ENCODE data around the gene CHRNE.

The CHRNE gene

GRCh38 chr17:4946312-4946976, 43.5 kb upstream of the CHRNE start:
- peaks cover 54% of the 10 kb centered on the region for H3K4me1 ChIP-seq (ENCODE audit: control insufficient read depth, insufficient read depth, low read length)
- H3K9ac ChIP-seq (ENCODE audit: low read length in 2 of 2) = peak overlapping the region; percentile 82 to 100
- H3K36me3 ChIP-seq (ENCODE audit: control insufficient read depth in 2 of 2, insufficient read depth in 2 of 2, low read length in 2 of 2) = peaks cover 32 to 37% of the 10 kb centered on the region in 2 donors

GRCh38 chr17:4945944-4946280, 43.0 kb upstream of the CHRNE start:
- Histone ChIP-seq H3K36me3 (ENCODE audit: control insufficient read depth in 2 of 2, insufficient read depth in 2 of 2, low read length in 2 of 2) (peaks cover 32 to 37% of the 10 kb centered on the region in 2 donors), H3K9ac (ENCODE audit: low read length in 2 of 2) (peak overlapping the region; percentile 82 to 100), H3K27ac (ENCODE audit: low read length) (peak overlapping the region; percentile 97)

More at GRCh38 chr17:4946312-4946976, 43.5 kb upstream of the CHRNE start:
- Histone ChIP-seq H3K27ac (ENCODE audit: low read length) (peak overlapping the region; percentile 97), H3K4me3 (ENCODE audit: low read length in 2 of 2) (peak overlapping the region; percentile 69 to 94), H3K27me3 (ENCODE audit: control insufficient read depth in 1 of 2, insufficient read depth in 2 of 2, low read length in 2 of 2) (no peaks in the 10 kb centered on the region), H3K9me3 (ENCODE audit: control insufficient read depth in 2 of 2, low read length in 2 of 2) (no peaks in the 10 kb centered on the region)

GRCh38 chr17:4945176-4945943, 42.5 kb upstream of the CHRNE start:
- Histone ChIP-seq H3K4me1 (ENCODE audit: control insufficient read depth, insufficient read depth, low read length) (peaks cover 54% of the 10 kb centered on the region), H3K36me3 (ENCODE audit: control insufficient read depth in 2 of 2, insufficient read depth in 2 of 2, low read length in 2 of 2) (peaks cover 32 to 37% of the 10 kb centered on the region in 2 donors), H3K9me3 (ENCODE audit: control insufficient read depth in 2 of 2, low read length in 2 of 2) (no peaks in the 10 kb centered on the region), H3K4me3 (ENCODE audit: low read length in 2 of 2) (peak overlapping the region; percentile 33 to 94), H3K27ac (ENCODE audit: low read length) (peak overlapping the region; percentile 75), H3K9ac (ENCODE audit: low read length in 2 of 2) (peak overlapping the region; percentile 32 to 42), H3K27me3 (ENCODE audit: control insufficient read depth in 1 of 2, insufficient read depth in 2 of 2, low read length in 2 of 2) (no peaks in the 10 kb centered on the region)

More at GRCh38 chr17:4945944-4946280, 43.0 kb upstream of the CHRNE start:
- Histone ChIP-seq H3K9me3 (ENCODE audit: control insufficient read depth in 2 of 2, low read length in 2 of 2) (no peaks in the 10 kb centered on the region), H3K4me1 (ENCODE audit: control insufficient read depth, insufficient read depth, low read length) (peaks cover 54% of the 10 kb centered on the region), H3K4me3 (ENCODE audit: low read length in 2 of 2) (peak overlapping the region; percentile 69 to 94), H3K27me3 (ENCODE audit: control insufficient read depth in 1 of 2, insufficient read depth in 2 of 2, low read length in 2 of 2) (no peaks in the 10 kb centered on the region)

- H3K4me3 ChIP-seq (ENCODE audit: low read length in 2 of 2) = peak overlapping the region in 1 of 2 donors; percentile 94
- H3K27ac ChIP-seq (ENCODE audit: low read length) = peak overlapping the region; percentile 75
- no peaks in the 10 kb centered on the region for H3K27me3 ChIP-seq (ENCODE audit: control insufficient read depth in 1 of 2, insufficient read depth in 2 of 2, low read length in 2 of 2)
- peaks cover 32 to 37% of the 10 kb centered on the region in 2 donors for H3K36me3 ChIP-seq (ENCODE audit: control insufficient read depth in 2 of 2, insufficient read depth in 2 of 2, low read length in 2 of 2)
- peaks cover 51% of the 10 kb centered on the region for H3K4me1 ChIP-seq (ENCODE audit: control insufficient read depth, insufficient read depth, low read length)
- peak overlapping the region; percentile 32 to 42 for H3K9ac ChIP-seq (ENCODE audit: low read length in 2 of 2)
- no peaks in the 10 kb centered on the region for H3K9me3 ChIP-seq (ENCODE audit: control insufficient read depth in 2 of 2, low read length in 2 of 2)
Observed at GRCh38 chr17:4944554-4945175, 41.8 kb upstream of the CHRNE start.

GRCh38 chr17:4944163-4944553, 41.3 kb upstream of the CHRNE start:
- peaks cover 54% of the 10 kb centered on the region for H3K4me1 ChIP-seq (ENCODE audit: control insufficient read depth, insufficient read depth, low read length)
- H3K27ac ChIP-seq (ENCODE audit: low read length) = peak overlapping the region; percentile 75
- no peak overlapping the region for H3K4me3 ChIP-seq (ENCODE audit: low read length in 2 of 2)
- H3K36me3 ChIP-seq (ENCODE audit: control insufficient read depth in 2 of 2, insufficient read depth in 2 of 2, low read length in 2 of 2) = peaks cover 32 to 37% of the 10 kb centered on the region in 2 donors
- H3K9me3 ChIP-seq (ENCODE audit: control insufficient read depth in 2 of 2, low read length in 2 of 2) = no peaks in the 10 kb centered on the region
- no peaks in the 10 kb centered on the region for H3K27me3 ChIP-seq (ENCODE audit: control insufficient read depth in 1 of 2, insufficient read depth in 2 of 2, low read length in 2 of 2)
- H3K9ac ChIP-seq (ENCODE audit: low read length in 2 of 2) = peak overlapping the region in 1 of 2 donors; percentile 32

GRCh38 chr17:4942760-4943508, 40.0 kb upstream of the CHRNE start:
- Histone ChIP-seq H3K27me3 (ENCODE audit: control insufficient read depth in 1 of 2, insufficient read depth in 2 of 2, low read length in 2 of 2) (no peaks in the 10 kb centered on the region), H3K27ac (ENCODE audit: low read length) (peak overlapping the region; percentile 18), H3K9ac (ENCODE audit: low read length in 2 of 2) (peak overlapping the region in 1 of 2 donors; percentile 42), H3K4me3 (ENCODE audit: low read length in 2 of 2) (no peak overlapping the region), H3K4me1 (ENCODE audit: control insufficient read depth, insufficient read depth, low read length) (peaks cover 66% of the 10 kb centered on the region), H3K9me3 (ENCODE audit: control insufficient read depth in 2 of 2, low read length in 2 of 2) (no peaks in the 10 kb centered on the region), H3K36me3 (ENCODE audit: control insufficient read depth in 2 of 2, insufficient read depth in 2 of 2, low read length in 2 of 2) (peaks cover 34 to 44% of the 10 kb centered on the region in 2 donors)

- H3K9ac ChIP-seq (ENCODE audit: low read length in 2 of 2) = peak overlapping the region; percentile 97 to 98
- H3K9me3 ChIP-seq (ENCODE audit: control insufficient read depth in 2 of 2, low read length in 2 of 2) = no peaks in the 10 kb centered on the region
- no peaks in the 10 kb centered on the region for H3K27me3 ChIP-seq (ENCODE audit: control insufficient read depth in 1 of 2, insufficient read depth in 2 of 2, low read length in 2 of 2)
- peaks cover 62% of the 10 kb centered on the region for H3K4me1 ChIP-seq (ENCODE audit: control insufficient read depth, insufficient read depth, low read length)
- H3K27ac ChIP-seq (ENCODE audit: low read length) = peak overlapping the region; percentile 98
- H3K4me3 ChIP-seq (ENCODE audit: low read length in 2 of 2) = peak overlapping the region; percentile 82 to 94
- peaks cover 47 to 53% of the 10 kb centered on the region in 2 donors for H3K36me3 ChIP-seq (ENCODE audit: control insufficient read depth in 2 of 2, insufficient read depth in 2 of 2, low read length in 2 of 2)
Observed at GRCh38 chr17:4941319-4941610, 38.4 kb upstream of the CHRNE start.

GRCh38 chr17:4940555-4941318, 37.8 kb upstream of the CHRNE start:
- Histone ChIP-seq H3K36me3 (ENCODE audit: control insufficient read depth in 2 of 2, insufficient read depth in 2 of 2, low read length in 2 of 2) (peaks cover 47 to 48% of the 10 kb centered on the region in 2 donors), H3K27me3 (ENCODE audit: control insufficient read depth in 1 of 2, insufficient read depth in 2 of 2, low read length in 2 of 2) (no peaks in the 10 kb centered on the region), H3K27ac (ENCODE audit: low read length) (peak overlapping the region; percentile 98), H3K4me3 (ENCODE audit: low read length in 2 of 2) (peak overlapping the region; percentile 82 to 94), H3K9me3 (ENCODE audit: control insufficient read depth in 2 of 2, low read length in 2 of 2) (no peaks in the 10 kb centered on the region), H3K4me1 (ENCODE audit: control insufficient read depth, insufficient read depth, low read length) (peaks cover 57% of the 10 kb centered on the region), H3K9ac (ENCODE audit: low read length in 2 of 2) (peak overlapping the region; percentile 97 to 98)

- Histone ChIP-seq H3K9ac (ENCODE audit: low read length in 2 of 2) (peak within 1 kb of the TSS; percentile 97 to 98), H3K4me1 (ENCODE audit: control insufficient read depth, insufficient read depth, low read length) (peaks cover 51% of the 10 kb centered on the region), H3K9me3 (ENCODE audit: control insufficient read depth in 2 of 2, low read length in 2 of 2) (no peaks in the 10 kb centered on the region), H3K27ac (ENCODE audit: low read length) (peak within 1 kb of the TSS; percentile 98), H3K27me3 (ENCODE audit: control insufficient read depth in 1 of 2, insufficient read depth in 2 of 2, low read length in 2 of 2) (no peaks in the 10 kb centered on the region), H3K36me3 (ENCODE audit: control insufficient read depth in 2 of 2, insufficient read depth in 2 of 2, low read length in 2 of 2) (peaks cover 43 to 44% of the 10 kb centered on the region in 2 donors), H3K4me3 (ENCODE audit: low read length in 2 of 2) (peak within 1 kb of the TSS; percentile 82 to 94)
Observed at GRCh38 chr17:4939796-4940554, 37.1 kb upstream of the CHRNE start, which contains the start of the genes RNF167 and SLC25A11. Gene RNF167, plus strand, starts transcription at chr17:4940268. Its CDS starts 642 bp downstream, at chr17:4940910. Gene SLC25A11, minus strand, starts transcription at chr17:4940046. Its CDS starts 136 bp downstream, at chr17:4939910.
